HepG2 (cell line): ENCODE measurements around the gene TMEM151A. TPM values are rescaled to one million over a fixed set of nuclear protein-coding genes. Genes with fewer than 3 reads are reported as not detected.

Experiments
- BATF2 ChIP-seq: sonication (generic); formaldehyde crosslinking; IDR thresholded peaks from 2 replicates; pipeline ENCODE4 v1.8.0; 2022; ENCODE audit warnings: mild to moderate bottlenecking, missing genetic modification reagents, moderate library complexity
- JUN ChIP-seq: sonication (generic); formaldehyde crosslinking; IDR thresholded peaks from 2 replicates; pipeline ENCODE4 v1.4.0; 2020; ENCODE audit warnings: mild to moderate bottlenecking, missing genetic modification reagents
- MAFK ChIP-seq, 2 experiments: IDR thresholded peaks in 1 of 2; conservative IDR thresholded peaks in 1 of 2; 2 replicates each; pipeline ENCODE4 v1.6.1; 2011; ENCODE audit warnings: improper control_type of control experiment in 2 of 2, low read length in 2 of 2
- MAZ ChIP-seq, 2 experiments: sonication (generic) in 1 of 2; formaldehyde crosslinking in 1 of 2; IDR thresholded peaks; 2 replicates each; pipeline versions ENCODE4 v1.5.0 to v1.6.1; 2012 to 2020; ENCODE audit warnings: low read depth in 2 of 2, mild to moderate bottlenecking in 2 of 2, borderline replicate concordance in 1 of 2, improper control_type of control experiment in 1 of 2, low read length in 1 of 2, missing genetic modification reagents in 1 of 2, moderate library complexity in 1 of 2
- MYNN ChIP-seq: sonication (generic); formaldehyde crosslinking; IDR thresholded peaks from 2 replicates; pipeline ENCODE4 v1.4.0; 2020; ENCODE audit warnings: mild to moderate bottlenecking, low read depth, missing genetic modification reagents
- NFYC ChIP-seq: IDR thresholded peaks from 2 replicates; pipeline ENCODE4 v1.6.1; 2016; ENCODE audit warnings: missing genetic modification reagents, missing compliant biosample characterization
- PRDM10 ChIP-seq: sonication (generic); formaldehyde crosslinking; IDR thresholded peaks from 2 replicates; pipeline ENCODE4 v1.4.0; 2020; ENCODE audit warnings: low read depth, missing genetic modification reagents
- REST ChIP-seq, 2 experiments: IDR thresholded peaks; 2 replicates each; pipeline ENCODE4 v1.6.1; 2011 to 2012; ENCODE audit warnings: low read length in 2 of 2, borderline replicate concordance in 1 of 2, low read depth in 1 of 2, mild to moderate bottlenecking in 1 of 2, moderate library complexity in 1 of 2
- RXRB ChIP-seq: IDR thresholded peaks from 2 replicates; pipeline ENCODE4 v1.6.1; 2016; ENCODE audit warnings: borderline replicate concordance, missing genetic modification reagents, missing compliant biosample characterization
- SAP130 ChIP-seq: IDR thresholded peaks from 2 replicates; pipeline ENCODE4 v1.6.1; 2016; ENCODE audit warnings: low read depth
- SIN3A ChIP-seq: IDR thresholded peaks from 2 replicates; pipeline ENCODE4 v1.6.1; 2011; ENCODE audit warnings: low read depth, mild to moderate bottlenecking, control low read depth, low read length, borderline replicate concordance
- SPEN ChIP-seq: sonication (generic); formaldehyde crosslinking; IDR thresholded peaks from 2 replicates; pipeline ENCODE4 v1.5.1; 2020; ENCODE audit warnings: low read depth, mild to moderate bottlenecking, missing genetic modification reagents
- ZBTB46 ChIP-seq: sonication (generic); formaldehyde crosslinking; IDR thresholded peaks from 2 replicates; pipeline ENCODE4 v1.4.0; 2020; ENCODE audit warnings: mild to moderate bottlenecking, missing genetic modification reagents, borderline replicate concordance
- ZNF333 ChIP-seq: sonication (generic); formaldehyde crosslinking; IDR thresholded peaks from 2 replicates; pipeline ENCODE4 v1.4.0; 2020; ENCODE audit warnings: mild to moderate bottlenecking, missing genetic modification reagents, borderline replicate concordance
- ZNF343 ChIP-seq: sonication (generic); formaldehyde crosslinking; IDR thresholded peaks from 2 replicates; pipeline ENCODE4 v1.4.0; 2020; ENCODE audit warnings: mild to moderate bottlenecking, missing genetic modification reagents
- ZNF784 ChIP-seq: sonication (generic); formaldehyde crosslinking; IDR thresholded peaks from 2 replicates; pipeline ENCODE4 v1.5.1; 2020; ENCODE audit warnings: missing genetic modification reagents, mild to moderate bottlenecking, borderline replicate concordance
- polyA plus RNA-seq, 8 experiments: library from polyadenylated mRNA; depleted of rRNA in 3 of 8; stranded (reverse) in 7 of 8; unstranded in 1 of 8; fragments of >200 nt; fragmentation: Illumina TruSeq in 4 of 8; extraction: Trizol in 4 of 8; gene quantifications; 2 replicates each; pipeline versions ENCODE4 v1.2.1 to v1.2.3, GENCODE V29; 2011 to 2016; ENCODE audit warnings: low read depth in 4 of 8, missing spikeins in 1 of 8, mixed read lengths in 1 of 8; ENCODE audit not compliant: insufficient read depth in 1 of 8
- total RNA-seq, 5 experiments: library from RNA; depleted of rRNA; stranded (reverse); fragments of >200 nt; fragmentation: Illumina TruSeq; extraction: Trizol; gene quantifications; 2 replicates each; pipeline ENCODE4 v1.2.3, GENCODE V29; 2016; ENCODE audit warnings: low read depth in 1 of 5

TMEM151A gene
- total and polyA plus RNA-seq, 2 of the 13 experiments (the other 11 are each of a cell fraction or from before 2014, with no cell fraction given): 0.18 to 0.33 TPM

- no peak for TF ChIP-seq REST (IDR thresholded peaks at IDR 0.05; ENCODE audit: borderline replicate concordance in 1 of 2, low read depth in 1 of 2, low read length in 2 of 2)
- TF ChIP-seq MYNN (CRISPR knock-in tag): 0 out of 2 replicates have a peak, but pooled peaks have one; percentile 60
- no peak for TF ChIP-seq MAFK (conservative IDR thresholded peaks at IDR 0.05 in 1 of 2, IDR thresholded peaks at IDR 0.05 in 1 of 2; ENCODE audit: low read length in 2 of 2)
- no peak for TF ChIP-seq SIN3A
- no peak for TF ChIP-seq NFYC
- TF ChIP-seq SPEN (CRISPR knock-in tag): no peak; the same call in none of the 2 replicates
- peak; percentile 31; the same call in 1 of the 2 replicates for TF ChIP-seq RXRB (CRISPR knock-in tag)
- peak; percentile 68; the same call in 1 of the 2 replicates for TF ChIP-seq JUN (CRISPR knock-in tag)
- 0 out of 2 replicates have a peak, but pooled peaks have one; percentile 51 for TF ChIP-seq ZNF343 (CRISPR knock-in tag)
- peak; percentile 29; the same call in 1 of the 2 replicates for TF ChIP-seq MAZ (IDR thresholded peaks at IDR 0.05; ENCODE audit: borderline replicate concordance, low read depth, low read length)
- TF ChIP-seq MAZ (CRISPR knock-in tag; IDR thresholded peaks at IDR 0.05; ENCODE audit: low read depth): no peak; the same call in none of the 2 replicates
- no peak for TF ChIP-seq ZNF784 (CRISPR knock-in tag)
- no peak for TF ChIP-seq ZNF333
- peak; percentile 79 for TF ChIP-seq SAP130 (CRISPR knock-in tag)
- TF ChIP-seq ZBTB46 (CRISPR knock-in tag): no peak
- TF ChIP-seq BATF2 (CRISPR knock-in tag): no peak
- TF ChIP-seq PRDM10 (CRISPR knock-in tag): 0 out of 2 replicates have a peak, but pooled peaks have one; percentile 43
These were observed 20.4 kb downstream of the TMEM151A start (continued) for GRCh38 chr11:66311965-66312548.
